H1 (cell line): Measurements from ENCODE around the gene NFKB1. TPM values are rescaled to one million over a fixed set of nuclear protein-coding genes. Genes with fewer than 3 reads are reported as not detected.

Experiments used
- CTCF ChIA-PET: fragments of 300-600 bp; sonication (Branson Sonifier 250); formaldehyde crosslinking; loops from one replicate; lab custom pipeline; 2021; ENCODE audit not compliant: partially characterized antibody; lab: Charles Lee
- POLR2A ChIA-PET: fragments of 300-600 bp; sonication (Branson Sonifier 250); formaldehyde crosslinking; loops from one replicate; lab custom pipeline; 2021; ENCODE audit warnings: inconsistent platforms; ENCODE audit not compliant: partially characterized antibody; lab: Charles Lee
- DNase-seq, 2 experiments: peaks; one replicate each; pipeline versions ENCODE4 v3.0.0 to v3.0.0-alpha.2; 2010 to 2022; ENCODE audit warnings: low spot score in 2 of 2, low read depth in 1 of 2, mixed read lengths in 1 of 2
- FAIRE-seq: peaks from 2 replicates; lab custom pipeline; 2011; peaks lifted over from hg19 to GRCh38; lab: Jason Lieb, UNC
- H2AFZ ChIP-seq: 2 replicates; pipeline ENCODE4 v1.8.1; 2012; ENCODE audit warnings: low read length, inconsistent platforms
- H2AK5ac ChIP-seq: 2 replicates; pipeline ENCODE4 v1.6.1; 2013; ENCODE audit warnings: low read depth, low read length
- H2BK120ac ChIP-seq: replicated peaks from 2 replicates; pipeline ENCODE3; 2013; ENCODE audit warnings: low read depth, low read length, inconsistent platforms
- H2BK12ac ChIP-seq: 2 replicates; pipeline ENCODE4 v1.6.1; 2013; ENCODE audit warnings: low read depth, low read length
- H2BK15ac ChIP-seq: 2 replicates; pipeline ENCODE4 v1.6.1; 2013; ENCODE audit warnings: low read length
- H2BK20ac ChIP-seq: 2 replicates; pipeline ENCODE4 v1.6.1; 2013; ENCODE audit warnings: low read length
- H2BK5ac ChIP-seq: 2 replicates; pipeline ENCODE4 v1.6.1; 2013; ENCODE audit warnings: low read depth, low read length
- H3K14ac ChIP-seq: 2 replicates; pipeline ENCODE4 v1.6.1; 2013; ENCODE audit warnings: inconsistent platforms; ENCODE audit not compliant: insufficient read length
- H3K18ac ChIP-seq: 2 replicates; pipeline ENCODE4 v1.6.1; 2013; ENCODE audit warnings: low read length; ENCODE audit errors: extremely low read depth
- H3K23ac ChIP-seq: 2 replicates; pipeline ENCODE4 v1.6.1; 2013; ENCODE audit warnings: inconsistent platforms; ENCODE audit not compliant: insufficient read length
- H3K23me2 ChIP-seq: 2 replicates; pipeline ENCODE4 v1.6.1; 2013; ENCODE audit warnings: low read depth, low read length
- H3K27ac ChIP-seq: 2 replicates; pipeline ENCODE4 v1.6.1; 2011; ENCODE audit warnings: low read depth, low read length, inconsistent platforms
- H3K27me3 ChIP-seq, 4 experiments: replicated peaks in 1 of 4; 1 replicate in 1 of 4; 2 replicates in 3 of 4; pipeline versions ENCODE4 v1.6.1 to v1.8.1; 2011 to 2013; ENCODE audit warnings: low read length in 3 of 4, mild to moderate bottlenecking in 3 of 4, inconsistent platforms in 2 of 4, mixed read lengths in 2 of 4, moderate library complexity in 1 of 4; ENCODE audit not compliant: control insufficient read depth in 3 of 4, insufficient read depth in 3 of 4; ENCODE audit errors: extremely low read depth in 1 of 4
- H3K36me3 ChIP-seq, 4 experiments: 2 replicates each; pipeline versions ENCODE4 v1.6.1 to v1.8.1; 2011 to 2013; ENCODE audit warnings: mild to moderate bottlenecking in 4 of 4, low read length in 3 of 4, moderate library complexity in 2 of 4, control low read depth in 1 of 4, inconsistent platforms in 1 of 4; ENCODE audit not compliant: insufficient read depth in 4 of 4, control insufficient read depth in 2 of 4
- H3K4ac ChIP-seq: replicated peaks from 2 replicates; pipeline ENCODE3; 2013; ENCODE audit warnings: low read length, low read depth, mixed read lengths, inconsistent platforms; ENCODE audit not compliant: insufficient read length
- H3K4me1 ChIP-seq, 4 experiments: replicated peaks in 1 of 4; 1 replicate in 1 of 4; 2 replicates in 3 of 4; pipeline versions ENCODE4 v1.6.1 to v1.8.1; 2011 to 2013; ENCODE audit warnings: low read length in 3 of 4, inconsistent platforms in 2 of 4, mixed read lengths in 1 of 4; ENCODE audit not compliant: insufficient read depth in 4 of 4, control insufficient read depth in 3 of 4
- H3K4me2 ChIP-seq, 2 experiments: 2 replicates each; pipeline versions ENCODE4 v1.6.1 to v1.8.1; 2011 to 2013; ENCODE audit warnings: low read depth in 2 of 2, low read length in 2 of 2, control low read depth in 1 of 2, inconsistent platforms in 1 of 2, mild to moderate bottlenecking in 1 of 2; ENCODE audit not compliant: insufficient read depth in 1 of 2
- H3K4me3 ChIP-seq, 4 experiments: fragments of 200-600, 300-600 bp in 1 of 4; sonication (generic), shearing (Covaris generic), sonication (Bioruptor Twin) in 1 of 4; 2 replicates each; pipeline versions ENCODE4 v1.5.1 to v1.8.1; 2011 to 2016; ENCODE audit warnings: low read length in 4 of 4, low read depth in 3 of 4, control low read depth in 2 of 4, inconsistent platforms in 2 of 4, mild to moderate bottlenecking in 2 of 4, mixed read lengths in 1 of 4, moderate library complexity in 1 of 4; ENCODE audit not compliant: insufficient read depth in 2 of 4; ENCODE audit errors: extremely low read depth in 1 of 4
- H3K56ac ChIP-seq: replicated peaks from 2 replicates; pipeline ENCODE3; 2013; ENCODE audit warnings: low read depth, mild to moderate bottlenecking, mixed read lengths, low read length, inconsistent platforms; ENCODE audit not compliant: insufficient read length
- H3K79me1 ChIP-seq: 2 replicates; pipeline ENCODE4 v1.6.1; 2013; ENCODE audit warnings: low read depth, low read length, control low read depth
- H3K79me2 ChIP-seq, 2 experiments: 2 replicates each; pipeline versions ENCODE4 v1.6.1 to v1.8.1; 2012 to 2013; ENCODE audit warnings: low read length in 2 of 2, mild to moderate bottlenecking in 2 of 2, inconsistent platforms in 1 of 2; ENCODE audit not compliant: insufficient read depth in 2 of 2, control insufficient read depth in 1 of 2
- H3K9ac ChIP-seq, 4 experiments: replicated peaks in 1 of 4; 1 replicate in 1 of 4; 2 replicates in 3 of 4; pipeline versions ENCODE4 v1.6.1 to v1.8.1; 2011 to 2013; ENCODE audit warnings: low read depth in 3 of 4, low read length in 3 of 4, control low read depth in 2 of 4, mild to moderate bottlenecking in 2 of 4, moderate library complexity in 2 of 4, inconsistent platforms in 1 of 4; ENCODE audit errors: extremely low read depth in 1 of 4
- H3K9me3 ChIP-seq, 2 experiments: 2 replicates each; pipeline versions ENCODE4 v1.6.1 to v1.8.1; 2012 to 2013; ENCODE audit warnings: mild to moderate bottlenecking in 2 of 2, moderate library complexity in 2 of 2, control low read depth in 1 of 2, inconsistent platforms in 1 of 2, low read depth in 1 of 2, low read length in 1 of 2, mixed read lengths in 1 of 2; ENCODE audit not compliant: insufficient read depth in 2 of 2
- H4K20me1 ChIP-seq, 2 experiments: replicated peaks in 1 of 2; 2 replicates each; pipeline versions ENCODE3 to v1.8.1; 2011 to 2013; ENCODE audit warnings: inconsistent platforms in 2 of 2, low read length in 2 of 2, mild to moderate bottlenecking in 1 of 2; ENCODE audit not compliant: insufficient read depth in 2 of 2, control insufficient read depth in 1 of 2
- H4K5ac ChIP-seq: 2 replicates; pipeline ENCODE4 v1.6.1; 2013; ENCODE audit warnings: low read length, low read depth, mixed read lengths, inconsistent platforms; ENCODE audit not compliant: insufficient read length
- H4K8ac ChIP-seq: 2 replicates; pipeline ENCODE4 v1.8.0; 2013; ENCODE audit warnings: mild to moderate bottlenecking, moderate library complexity, low read length, inconsistent platforms; ENCODE audit not compliant: insufficient read depth; ENCODE audit errors: extremely low read depth
- H4K91ac ChIP-seq: replicated peaks from 2 replicates; pipeline ENCODE3; 2013; ENCODE audit warnings: low read length, mixed read lengths, inconsistent platforms; ENCODE audit not compliant: insufficient read length
- ATF3 ChIP-seq: IDR thresholded peaks from 2 replicates; pipeline ENCODE4 v1.6.1; 2011; ENCODE audit warnings: low read depth, mild to moderate bottlenecking, low read length; ENCODE audit not compliant: insufficient read depth
- CTBP2 ChIP-seq: IDR thresholded peaks from 2 replicates; pipeline ENCODE4 v1.7.0; 2011; ENCODE audit warnings: borderline replicate concordance, mild to moderate bottlenecking, moderate library complexity, mixed read lengths, low read length; ENCODE audit not compliant: insufficient read depth, insufficient read length
- EZH2 ChIP-seq: fragments of 200-600 bp; sonication (generic); IDR thresholded peaks from 2 replicates; pipeline ENCODE4 v1.7.1; 2012; ENCODE audit warnings: low read depth, mild to moderate bottlenecking, moderate library complexity, low read length, inconsistent platforms; ENCODE audit not compliant: severe bottlenecking
- GTF2F1 ChIP-seq: IDR thresholded peaks from 2 replicates; pipeline ENCODE4 v1.6.1; 2012; ENCODE audit warnings: low read depth, low read length, improper control_type of control experiment, borderline replicate concordance
- KDM4A ChIP-seq: IDR thresholded peaks from one replicate; pipeline ENCODE4 v1.7.1; 2012; ENCODE audit warnings: low read depth, mild to moderate bottlenecking, moderate library complexity, low read length, inconsistent platforms; ENCODE audit not compliant: severe bottlenecking
- MAFK ChIP-seq: IDR thresholded peaks from 2 replicates; pipeline ENCODE4 v1.6.1; 2012; ENCODE audit warnings: low read depth, mild to moderate bottlenecking, improper control_type of control experiment, low read length
- RXRA ChIP-seq: IDR thresholded peaks from 2 replicates; pipeline ENCODE4 v1.6.1; 2011; ENCODE audit warnings: low read depth, mild to moderate bottlenecking, low read length, moderate library complexity; ENCODE audit not compliant: insufficient read depth
- SIX5 ChIP-seq: IDR thresholded peaks from 2 replicates; pipeline ENCODE4 v1.6.1; 2011; ENCODE audit warnings: mild to moderate bottlenecking, low read depth, low read length
- SP4 ChIP-seq: IDR thresholded peaks from 2 replicates; pipeline ENCODE4 v1.6.1; 2012; ENCODE audit warnings: low read length, inconsistent platforms
- SUZ12 ChIP-seq: fragments of 200-600 bp; sonication (generic); IDR thresholded peaks from 2 replicates; pipeline ENCODE4 v1.6.1; 2012; ENCODE audit warnings: mild to moderate bottlenecking, inconsistent platforms, low read length, moderate library complexity, mixed read lengths
- TCF12 ChIP-seq: IDR thresholded peaks from 2 replicates; pipeline ENCODE4 v1.6.1; 2011; ENCODE audit warnings: low read depth, mild to moderate bottlenecking, low read length
- WGBS, 2 experiments: shearing (Covaris generic) in 1 of 2; methylation state at CpG; one replicate each; pipeline versions ENCODE4 v1.1.6 to v1.1.7; 2013 to 2015; ENCODE audit warnings: low lambda C conversion rate in 2 of 2, mixed read lengths in 2 of 2, inconsistent platforms in 1 of 2, low coverage in 1 of 2, missing lambda C conversion rate in 1 of 2; ENCODE audit not compliant: insufficient replicate concordance in 2 of 2, insufficient coverage in 1 of 2, insufficient read length in 1 of 2; ENCODE audit errors: extremely low coverage in 1 of 2, missing lambda C conversion rate in 1 of 2; 5-methylcytosine and 5-hydroxymethylcytosine counted together
- polyA plus RNA-seq, 7 experiments: library from polyadenylated mRNA; depleted of rRNA in 3 of 7; stranded (reverse) in 5 of 7; unstranded in 2 of 7; fragments of >200 nt in 5 of 7; fragments of 200-250 nt in 2 of 7; gene quantifications; 1 replicate in 5 of 7; 2 replicates in 1 of 7; 4 replicates in 1 of 7; pipeline versions ENCODE4 v1.2.1 to v1.2.3, GENCODE V29; 2011 to 2013; ENCODE audit warnings: missing spikeins in 2 of 7, mixed read lengths in 2 of 7
- total RNA-seq: library from RNA; stranded (reverse); fragmentation: NEBNext Ultra II Directional; extraction: Animal tissue kit (Norgen Biotek cat#: 25700); gene quantifications from 2 replicates; pipeline ENCODE4 v1.2.1, GENCODE V29; 2021
- TF ChIP-seq, protein P1 (sequence below): IDR thresholded peaks from 2 replicates; pipeline ENCODE4 v1.6.1; 2011; ENCODE audit warnings: low read length, improper control_type of control experiment

The NFKB1 gene
- total and polyA plus RNA-seq, 2 of the 8 experiments (the other 6 are each of a cell fraction or from before 2014, with no cell fraction given), result 2.9 to 6.8 TPM

- Histone ChIP-seq H3K36me3 (no peaks in the 10 kb centered on the region), H3K4me2 (no peak overlapping the region), H4K91ac (no peak overlapping the region), H3K9ac (no peak overlapping the region), H2AFZ (no peak overlapping the region), H3K23me2 (no peaks in the 10 kb centered on the region), H2BK15ac (no peak overlapping the region), H2BK120ac (no peak overlapping the region), H2AK5ac (no peak overlapping the region), H3K23ac (no peak overlapping the region), H3K18ac (no peak overlapping the region), H4K5ac (no peak overlapping the region), H3K4ac (no peak overlapping the region), H3K9me3 (no peaks in the 10 kb centered on the region), H2BK5ac (no peak overlapping the region), H3K79me1 (no peaks in the 10 kb centered on the region), H3K56ac (no peak overlapping the region), H3K4me3 (no peak overlapping the region), H3K27me3 (no peaks in the 10 kb centered on the region), H3K4me1 (no peaks in the 10 kb centered on the region), H2BK20ac (no peak overlapping the region), H3K79me2 (no peaks in the 10 kb centered on the region), H4K20me1 (no peaks in the 10 kb centered on the region), H3K27ac (no peak overlapping the region), H4K8ac (no peak overlapping the region), H2BK12ac (no peak overlapping the region), H3K14ac (no peak overlapping the region)
- DNase-seq (no peak), FAIRE-seq (no peak)
- ChIA-PET CTCF (interaction anchor here (1.2 kb wide), 1 partner anchor 100 kb away, joined by 3 read pairs; no protein-coding TSS in a partner anchor), POLR2A (no interaction called here)
- 82% methylated on average over 2 of the region's 2 CpGs; no CpG with 5 or more reads in 1 of the 2 experiments for WGBS, 2 experiments
- TF ChIP-seq TCF12 (no peak), CTBP2 (no peak), RXRA (no peak), SP4 (no peak), GTF2F1 (no peak), ATF3 (no peak), KDM4A (no peak), SIX5 (no peak), EZH2 (no peak), SUZ12 (no peak), MAFK (no peak)
- TF ChIP-seq, protein P1, sequence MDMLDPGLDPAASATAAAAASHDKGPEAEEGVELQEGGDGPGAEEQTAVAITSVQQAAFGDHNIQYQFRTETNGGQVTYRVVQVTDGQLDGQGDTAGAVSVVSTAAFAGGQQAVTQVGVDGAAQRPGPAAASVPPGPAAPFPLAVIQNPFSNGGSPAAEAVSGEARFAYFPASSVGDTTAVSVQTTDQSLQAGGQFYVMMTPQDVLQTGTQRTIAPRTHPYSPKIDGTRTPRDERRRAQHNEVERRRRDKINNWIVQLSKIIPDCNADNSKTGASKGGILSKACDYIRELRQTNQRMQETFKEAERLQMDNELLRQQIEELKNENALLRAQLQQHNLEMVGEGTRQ, result no peak
Observed at GRCh38 chr4:102547973-102548372, 46.8 kb downstream of the NFKB1 start.
